Activated CD4-positive, alpha-beta T cell treated with anti-CD3 and anti-CD28 coated beads for 48 hours (primary cell): Measurements from ENCODE around the gene VPS13A.
A peak's percentile ranks its signal among the peaks of the same experiment; 100 is the strongest.
"Not testable (repeated sequence)": the region's sequence is repeated elsewhere in the genome, so short reads cannot be mapped to it uniquely, and the experiment has no call there.

ENCODE experiments used
- DNase-seq: peaks from one replicate; pipeline ENCODE4 v3.0.0-alpha.2; 2020

The VPS13A gene

DNA sequence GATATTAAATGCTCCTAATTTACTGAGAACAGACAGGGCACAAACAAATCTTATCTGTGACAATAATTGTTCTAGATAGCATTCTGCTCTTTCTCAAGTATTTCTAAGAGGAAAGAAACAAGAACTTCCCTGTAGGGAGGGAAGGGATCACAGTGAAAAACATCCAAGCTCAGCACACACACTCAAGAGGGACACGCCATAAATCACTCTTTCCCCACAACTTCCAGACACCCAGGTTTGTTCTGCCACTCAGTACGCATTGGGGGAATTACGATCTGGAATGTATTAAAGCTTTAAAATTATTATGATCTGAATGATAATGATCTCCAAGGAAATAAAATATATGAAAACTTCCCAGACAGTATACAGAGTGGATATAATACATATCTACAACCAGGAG lies 249.4 kb downstream of the VPS13A start:
- no peak for DNase-seq

DNA sequence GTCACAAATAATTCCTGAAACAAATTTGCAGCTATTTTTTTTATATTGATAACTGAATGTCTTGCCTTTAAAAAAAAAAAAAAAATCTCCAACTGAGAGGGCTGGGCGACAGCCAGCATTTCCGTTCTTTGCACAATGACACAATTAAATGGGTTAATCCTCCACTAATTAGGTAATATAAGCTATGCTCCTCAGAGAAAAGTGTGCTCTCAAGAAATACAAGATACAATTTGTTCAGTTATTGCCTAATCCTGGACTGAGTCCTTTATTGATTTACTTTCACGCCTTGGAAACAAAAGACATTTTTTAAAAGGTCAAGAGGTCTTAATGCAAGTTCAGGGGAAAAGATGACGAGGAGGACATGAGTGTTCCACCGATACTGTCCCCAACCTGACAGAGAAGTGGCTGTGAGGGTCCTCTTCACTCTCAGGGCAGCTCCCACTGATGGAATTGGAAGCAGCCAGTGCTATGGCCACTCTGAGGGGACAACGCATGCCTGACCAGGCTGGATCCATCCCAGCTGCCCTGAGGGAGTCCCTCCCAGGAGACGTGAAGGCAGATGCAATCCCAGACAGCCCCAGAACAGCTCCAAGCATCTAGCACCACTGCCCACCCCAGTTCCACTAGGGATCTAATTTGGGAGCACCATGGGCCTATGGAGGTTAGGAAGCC lies 250.1 kb downstream of the VPS13A start:
- no peak for DNase-seq

DNA sequence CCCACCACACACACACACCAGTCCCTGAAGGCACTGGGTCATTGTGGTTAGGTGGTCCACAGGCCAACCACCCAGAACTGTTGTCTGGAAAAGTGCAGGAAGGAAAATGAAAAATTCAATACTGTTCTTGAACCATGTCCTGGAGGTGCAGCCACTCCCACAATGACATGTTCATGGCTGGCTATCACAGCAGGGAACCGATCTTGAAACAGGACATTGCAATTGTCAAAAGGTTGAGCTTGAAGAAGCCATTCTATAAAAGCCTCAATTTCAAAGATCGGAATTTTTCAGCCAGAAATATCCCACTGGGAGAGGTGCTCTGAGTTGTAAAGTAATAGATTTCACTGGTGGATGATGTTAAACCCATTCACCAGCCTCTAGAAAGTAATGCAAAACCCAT lies 252.6 kb downstream of the VPS13A start:
- DNase-seq = no peak

DNA sequence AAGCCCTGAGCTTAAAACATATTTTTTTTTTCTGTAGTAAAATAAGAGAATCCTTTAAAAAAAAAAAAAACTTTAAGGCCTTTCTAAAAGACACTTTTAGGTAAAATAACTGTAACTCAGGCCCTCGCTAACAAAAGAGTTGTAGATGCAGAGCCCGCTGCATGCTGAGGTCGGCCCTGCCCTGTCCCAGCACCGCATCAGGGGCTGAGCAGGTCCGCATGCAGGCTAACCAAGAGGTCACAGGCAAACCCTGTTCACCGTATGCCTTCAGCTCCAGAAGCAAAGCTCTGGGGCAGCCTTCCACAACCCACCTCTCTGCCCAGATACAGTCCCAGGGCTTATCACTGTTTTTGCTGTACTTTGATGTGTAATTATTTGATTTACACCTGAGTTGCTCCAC lies 254.7 kb downstream of the VPS13A start:
- no peak for DNase-seq

DNA sequence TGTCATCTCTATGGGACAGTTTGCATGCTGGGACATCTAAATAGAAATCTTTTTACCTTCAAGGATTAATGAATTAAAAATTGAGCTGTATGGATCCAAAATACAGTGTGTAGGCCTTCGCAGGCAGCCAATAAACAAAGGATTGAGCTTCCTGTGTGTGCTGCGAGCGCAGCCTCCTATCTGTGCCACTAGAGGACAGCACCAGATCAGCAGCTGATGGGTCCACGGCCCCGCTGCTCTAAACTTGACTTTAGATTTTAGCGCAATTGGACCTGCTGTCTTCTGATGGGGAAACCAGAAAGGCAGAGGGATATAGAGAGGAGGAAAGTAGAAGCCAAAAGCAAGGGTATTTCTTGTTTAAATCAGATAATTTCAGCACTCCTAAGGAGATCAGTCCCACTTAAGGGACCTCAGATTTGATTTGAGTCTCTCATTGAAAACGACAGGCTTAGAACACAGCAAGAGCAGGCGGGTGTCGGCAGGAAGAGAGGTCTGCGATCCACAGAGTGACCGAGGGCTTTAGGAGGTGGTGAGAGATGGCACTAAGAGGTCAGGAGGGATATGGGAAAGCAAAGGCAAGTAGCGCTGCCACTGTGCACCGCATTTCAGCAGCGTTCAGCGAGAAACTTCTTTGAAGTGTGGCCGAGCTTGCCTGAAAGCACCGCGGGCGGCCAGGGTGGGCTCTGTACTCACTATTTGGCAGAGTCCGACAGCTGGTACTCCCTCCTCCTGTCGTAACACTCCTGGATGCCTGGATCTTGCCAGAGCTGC lies 256.5 kb downstream of the VPS13A start:
- peak; percentile 67 for DNase-seq

- DNase-seq = no peak
These were observed 257.9 kb downstream of the VPS13A start for GRCh38 chr9:77435277-77435676.

DNA sequence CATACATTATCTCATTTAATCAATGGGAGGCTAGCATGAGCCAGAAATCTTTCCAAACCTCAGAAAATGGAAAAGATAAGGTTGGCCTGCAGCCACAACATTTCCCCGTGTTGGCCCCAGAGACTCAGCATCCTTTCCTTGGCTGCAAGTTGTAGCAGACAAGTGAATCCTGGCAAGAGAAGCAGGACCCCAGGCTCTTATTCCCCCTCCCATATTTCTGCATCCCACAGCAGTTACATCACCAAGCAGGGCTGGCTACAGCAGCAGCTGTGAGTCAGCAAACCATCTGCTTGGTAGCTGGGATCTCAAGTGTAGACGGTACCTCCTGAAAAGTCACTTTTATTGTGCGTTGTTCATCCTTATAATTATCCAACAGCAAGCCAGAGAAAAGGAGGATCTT lies 258.4 kb downstream of the VPS13A start:
- DNase-seq = no peak

- DNase-seq = no peak
These were observed 261.3 kb downstream of the VPS13A start for GRCh38 chr9:77438653-77439052.

- DNase-seq = no peak
These were observed 262.7 kb downstream of the VPS13A start for GRCh38 chr9:77440057-77440456.

DNA sequence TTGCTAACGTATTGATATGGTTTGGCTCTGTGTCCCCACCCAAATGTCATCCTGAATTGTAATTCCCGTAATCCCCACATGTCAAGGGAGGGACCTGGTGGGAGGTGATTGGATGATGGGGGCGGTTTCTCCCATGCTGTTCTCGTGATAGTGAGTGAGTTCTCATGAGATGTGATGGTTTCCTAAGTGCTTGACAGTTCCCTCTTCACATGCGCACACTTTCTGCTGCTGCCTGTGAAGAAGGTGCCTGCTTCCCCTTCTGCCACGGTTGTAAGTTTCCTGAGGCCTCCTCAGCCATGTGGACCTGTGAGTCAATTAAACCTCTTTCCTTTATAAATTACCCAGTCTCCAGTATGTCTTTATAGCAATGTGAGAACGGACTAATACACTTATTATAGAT lies 263.8 kb downstream of the VPS13A start:
- not testable (repeated sequence) for DNase-seq

GRCh38 chr9:77442436-77442835 lies 265.1 kb downstream of the VPS13A start:
- no peak for DNase-seq

DNA sequence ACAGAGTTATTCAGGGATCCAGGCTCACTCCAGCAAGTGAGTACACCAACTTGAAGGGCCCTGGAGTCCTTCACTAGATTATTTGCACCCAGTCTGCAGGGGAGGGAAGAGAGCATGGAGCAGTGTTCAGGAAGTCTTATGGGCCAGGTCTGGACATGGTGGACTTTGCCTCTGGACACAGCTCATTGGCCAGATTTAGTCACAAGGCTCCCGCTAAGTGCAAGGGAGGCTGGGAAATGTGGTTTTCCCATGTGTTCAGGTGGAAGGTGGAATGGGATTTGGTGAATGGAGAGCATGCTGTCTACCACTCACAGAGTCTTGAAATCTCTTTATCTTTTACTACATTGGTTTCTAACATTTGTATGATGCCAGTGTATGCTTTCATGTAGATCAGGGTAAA lies 270.3 kb downstream of the VPS13A start:
- DNase-seq = no peak

DNA sequence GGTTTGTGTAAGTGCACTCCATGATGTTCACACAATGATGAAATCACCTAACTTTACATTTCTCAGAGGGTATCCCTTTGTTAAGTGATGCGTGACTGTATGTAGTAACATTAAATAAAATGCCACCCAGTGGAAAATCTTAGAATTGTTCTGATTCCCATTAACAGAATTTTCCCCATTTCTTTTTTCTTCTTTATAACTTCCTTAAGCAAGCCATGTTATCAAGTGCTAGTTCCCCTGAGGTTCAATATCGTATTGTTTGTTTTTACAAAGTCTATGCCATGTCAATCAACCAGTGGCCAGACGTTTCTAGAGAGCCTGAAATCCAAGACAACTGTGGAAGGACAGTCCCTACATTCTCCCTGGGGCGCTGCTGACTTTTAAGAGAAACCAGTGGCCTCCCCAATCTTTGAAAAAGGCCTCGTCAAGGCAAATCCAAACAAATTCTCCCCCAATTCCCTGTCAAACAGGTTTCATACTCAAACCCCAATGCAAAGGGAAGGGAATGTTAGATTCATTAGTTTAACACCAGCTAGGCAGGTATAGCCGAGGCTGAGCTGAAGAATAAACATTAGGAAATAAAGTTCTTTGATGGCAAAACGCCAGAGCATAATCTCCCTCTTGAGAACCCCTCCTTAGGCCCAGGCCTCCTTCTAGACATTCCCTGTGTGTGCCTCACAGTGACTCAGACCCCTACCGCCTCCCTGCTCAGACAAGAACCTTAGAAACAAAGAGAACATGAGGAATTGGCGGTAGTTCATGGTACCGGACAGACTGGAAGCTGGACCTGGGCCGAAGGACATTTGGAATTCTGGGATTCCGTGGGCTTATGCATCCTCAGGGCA lies 272.1 kb downstream of the VPS13A start:
- DNase-seq = no peak

DNA sequence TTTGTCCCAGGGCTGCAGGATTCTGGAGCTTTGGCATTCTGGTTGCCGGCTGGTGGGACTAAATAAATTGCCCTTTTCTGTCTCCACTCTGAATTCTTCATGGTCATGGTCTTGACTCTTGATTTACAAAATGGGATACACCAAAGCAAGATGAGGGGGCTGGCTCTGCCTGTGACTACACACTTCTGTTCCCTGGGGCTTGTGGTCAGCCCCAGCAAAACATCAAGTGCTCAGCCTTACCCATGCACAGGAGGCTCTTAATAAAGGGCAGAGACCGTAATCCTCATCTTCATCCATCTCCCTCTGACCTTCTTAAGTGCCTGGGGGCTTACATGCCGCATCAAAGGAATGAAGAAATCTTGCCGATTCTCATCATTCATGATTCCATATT lies 272.7 kb downstream of the VPS13A start:
- DNase-seq = no peak

GRCh38 chr9:77451507-77451906 lies 274.2 kb downstream of the VPS13A start:
- no peak for DNase-seq

DNA sequence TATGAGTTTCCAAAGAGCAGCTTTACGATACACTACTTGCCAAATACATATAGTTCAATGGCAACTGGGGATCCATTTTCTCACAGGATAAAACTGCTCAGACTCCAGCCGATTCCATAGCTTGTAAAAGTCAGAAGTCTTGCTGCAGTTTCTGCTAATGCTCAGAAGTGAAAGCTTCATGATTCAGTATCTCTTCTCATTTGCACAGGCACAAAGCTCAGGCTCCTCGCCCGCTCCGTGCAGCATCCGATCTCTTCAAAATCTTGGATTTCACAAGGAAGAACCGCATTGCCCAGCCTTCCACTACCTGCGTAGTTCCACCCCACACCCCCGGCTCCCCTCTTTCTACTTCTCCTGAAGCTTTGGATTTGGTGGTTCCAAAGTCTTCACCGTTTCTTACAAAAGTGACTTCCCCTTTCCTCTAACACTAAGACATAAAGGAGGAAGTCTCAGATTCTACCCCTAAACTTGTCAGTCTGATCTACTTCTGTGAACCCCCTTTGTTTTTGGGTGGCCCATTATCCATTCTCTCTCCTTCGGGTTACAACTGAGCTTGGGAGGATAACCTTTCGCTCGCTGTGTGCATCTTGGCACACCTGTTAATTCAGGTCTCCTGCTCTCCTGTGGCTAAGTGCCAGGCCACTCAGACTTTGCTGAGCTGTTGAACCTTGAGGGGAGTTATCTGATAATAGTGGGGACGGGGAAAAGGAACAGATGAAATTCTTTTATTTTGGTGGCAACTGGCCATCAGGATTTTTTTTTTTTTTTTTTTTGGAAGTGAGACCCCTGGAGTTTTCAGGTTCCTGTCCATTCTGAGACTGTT lies 276.7 kb downstream of the VPS13A start:
- DNase-seq = no peak

DNA sequence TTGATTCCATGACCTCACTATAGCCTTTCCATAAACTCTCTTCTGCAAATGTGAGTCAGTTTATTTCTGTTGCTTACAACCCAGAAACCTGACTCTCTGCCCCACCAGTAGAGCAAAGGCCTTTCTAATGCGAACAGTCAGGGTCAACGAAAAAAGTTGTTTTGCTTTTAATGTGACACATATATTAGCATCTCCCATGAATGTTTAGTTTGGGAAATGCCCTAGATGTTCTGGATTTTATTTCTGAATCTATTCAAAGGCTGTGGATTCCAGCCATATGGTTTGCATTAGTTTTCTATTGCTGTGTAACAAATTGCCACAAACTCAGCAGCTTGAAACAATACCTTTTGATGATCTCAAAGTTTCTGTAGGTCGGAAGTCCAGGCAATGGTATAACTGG lies 277.3 kb downstream of the VPS13A start:
- no peak for DNase-seq

- peak; percentile 63 for DNase-seq
These were observed 278.1 kb downstream of the VPS13A start for GRCh38 chr9:77455312-77455927.

- peak; percentile 91 for DNase-seq
These were observed 279.6 kb downstream of the VPS13A start for GRCh38 chr9:77456829-77457437.

DNA sequence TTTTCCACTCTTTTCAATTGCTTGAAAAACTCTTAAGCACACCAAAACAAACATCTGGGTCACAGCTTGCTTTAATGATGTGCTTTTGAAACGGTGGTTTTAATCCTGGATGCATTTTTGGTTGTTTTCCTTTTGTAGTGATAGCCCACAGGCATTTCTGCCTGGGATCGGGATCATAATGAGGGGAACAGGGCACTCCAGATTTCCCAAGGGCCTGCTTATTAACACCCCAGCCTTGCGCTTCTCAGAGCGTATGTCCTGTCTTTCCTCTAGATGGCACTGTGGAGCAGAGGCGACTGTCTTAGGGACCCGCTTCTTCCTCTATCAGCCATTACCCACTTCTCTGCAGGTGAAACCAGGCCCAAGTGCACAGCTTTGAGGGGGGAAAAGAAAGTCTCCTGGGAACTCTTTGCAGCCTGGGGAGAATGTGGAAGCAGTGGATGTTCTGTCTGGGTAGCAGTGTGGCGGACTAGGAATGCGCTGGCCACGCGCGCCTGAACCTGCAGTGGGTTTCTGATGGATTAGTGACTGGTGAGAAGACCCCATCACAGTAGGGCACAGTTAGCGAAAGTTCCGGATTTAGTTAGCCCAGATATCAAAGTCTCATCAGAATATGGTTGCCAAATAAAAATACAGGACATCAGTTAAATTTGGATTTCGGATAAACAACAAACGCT lies 280.7 kb downstream of the VPS13A start:
- peak; percentile 78 for DNase-seq

- DNase-seq = no peak
These were observed 283.6 kb downstream of the VPS13A start for GRCh38 chr9:77460938-77461337.
